GM18873 (cell line): Measurements from ENCODE around the gene OR2F1.

Source experiments
- ATAC-seq: cut with Tn5 transposase; IDR thresholded peaks from one replicate; pipeline ENCODE4 v1.9.1; 2021; ENCODE audit warnings: mild to moderate bottlenecking, moderate library complexity, moderate number of reproducible peaks; ENCODE audit not compliant: unreplicated experiment, low FRiP score

OR2F1 gene

GRCh38 chr7:143948733-143949132 is 5.9 kb upstream of the OR2F1 start:
- ATAC-seq = no peak

- no peak for ATAC-seq
Observed at GRCh38 chr7:143953421-143953820, 1.2 kb upstream of the OR2F1 start.

DNA sequence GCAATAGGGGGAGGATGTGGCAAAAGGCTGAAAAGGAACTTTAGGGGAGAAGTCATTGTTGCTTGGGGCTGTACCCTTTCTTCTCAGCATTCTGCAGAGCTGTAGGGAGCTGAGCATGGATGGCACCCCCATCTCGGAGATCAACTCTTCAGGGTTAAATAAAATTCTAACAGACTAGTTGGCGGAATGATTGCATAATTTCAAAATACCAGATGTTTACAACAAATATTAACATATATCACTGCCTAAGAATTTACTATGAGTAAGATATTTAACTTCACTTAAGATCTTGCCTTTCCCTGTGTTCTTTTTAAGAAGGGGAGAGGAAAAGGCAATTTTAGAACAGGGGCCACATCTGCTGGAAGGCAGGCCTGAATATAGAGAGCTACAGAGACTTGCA is 509 bp upstream of the OR2F1 start:
- ATAC-seq = no peak

DNA sequence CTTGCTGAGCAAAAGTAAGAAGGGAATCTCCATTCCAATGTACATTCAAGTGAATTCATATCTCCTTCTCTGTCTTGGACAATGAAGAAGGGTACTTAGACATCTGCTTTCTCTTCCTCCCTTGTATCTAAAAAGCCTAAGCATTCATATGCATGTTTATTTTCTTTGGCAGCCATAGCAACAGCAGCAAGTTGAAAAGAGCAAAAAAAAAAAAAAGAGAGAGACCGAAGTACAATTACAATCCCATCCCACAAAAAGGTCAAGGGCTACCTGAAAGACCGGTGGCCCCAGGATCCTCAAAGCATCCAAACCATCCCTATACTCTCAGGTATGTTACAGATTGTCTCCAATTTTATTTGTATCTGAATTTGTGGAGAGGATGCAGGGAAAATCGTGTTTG is 4.1 kb downstream of the OR2F1 start:
- no peak for ATAC-seq

DNA sequence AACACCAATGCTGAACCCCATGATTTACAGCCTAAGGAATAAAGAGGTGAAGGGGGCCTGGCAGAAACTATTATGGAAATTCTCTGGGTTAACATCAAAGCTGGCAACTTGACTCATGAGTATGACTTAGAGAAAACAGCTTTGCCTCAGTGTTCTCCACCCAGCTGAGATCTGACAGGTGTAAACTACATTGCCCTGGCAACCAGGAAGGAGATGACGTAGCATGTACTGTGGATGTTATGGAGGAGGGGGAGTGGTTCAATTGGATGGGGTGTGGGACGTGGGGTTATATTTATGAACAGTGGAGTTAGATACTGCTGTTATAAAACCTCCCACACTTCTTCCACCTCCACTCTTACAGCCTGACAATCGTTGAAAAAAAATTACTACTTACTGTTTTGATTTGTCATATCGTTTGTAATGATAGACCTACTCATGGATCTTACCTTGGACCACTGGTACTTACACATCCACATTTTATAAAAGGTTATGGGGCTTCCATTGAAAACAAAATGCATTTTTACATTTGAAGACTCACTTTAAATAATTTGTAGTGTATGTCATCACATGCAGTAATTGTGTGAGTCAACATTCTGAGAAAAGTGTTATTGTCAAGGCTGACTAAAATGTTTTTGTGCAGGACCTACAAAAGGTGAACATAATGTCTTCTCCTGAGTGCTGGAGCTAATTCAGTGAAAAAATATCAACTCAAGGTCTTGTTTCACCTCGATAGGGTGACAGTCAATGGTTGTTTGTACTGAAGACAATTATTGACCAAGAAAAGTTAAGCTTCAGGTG is 6.4 kb downstream of the OR2F1 start:
- no peak for ATAC-seq

DNA sequence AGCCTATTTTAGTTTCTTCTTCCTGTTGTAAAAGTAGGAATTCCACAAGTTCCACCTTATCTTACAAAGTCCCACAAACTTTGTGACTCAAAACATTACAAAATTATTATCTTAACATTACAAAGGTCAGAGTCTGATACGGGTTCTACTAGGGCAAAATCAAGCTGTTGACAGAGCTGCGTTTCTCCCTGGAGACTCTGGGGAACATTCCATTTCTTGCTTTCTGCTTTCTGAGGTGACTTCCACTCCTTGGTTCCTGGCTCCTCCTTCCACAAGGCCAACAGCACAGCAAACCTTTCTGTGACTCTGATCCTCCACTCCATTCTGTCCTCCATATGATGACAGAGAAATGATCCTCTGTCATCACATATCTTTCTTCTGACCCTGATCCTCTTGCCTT is 10.6 kb downstream of the OR2F1 start:
- no peak for ATAC-seq

DNA sequence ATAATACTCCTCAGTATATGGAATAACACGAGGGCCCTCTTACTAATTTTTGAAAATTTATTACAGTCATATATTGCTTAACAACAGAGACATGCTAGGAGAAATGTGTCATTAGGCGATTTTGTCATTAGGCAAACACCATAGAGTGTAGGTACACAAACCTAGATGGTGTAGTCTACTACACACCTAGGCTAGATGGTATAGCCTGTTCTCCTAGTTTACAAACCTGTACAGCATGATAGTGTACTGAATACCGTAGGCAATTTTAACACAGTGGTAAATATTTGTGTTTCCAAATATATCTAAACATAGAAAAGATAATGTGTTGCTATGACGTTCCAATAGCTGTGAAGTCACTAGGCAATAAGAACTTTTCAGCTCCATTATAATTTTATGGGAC is 12.8 kb downstream of the OR2F1 start:
- ATAC-seq = no peak

DNA sequence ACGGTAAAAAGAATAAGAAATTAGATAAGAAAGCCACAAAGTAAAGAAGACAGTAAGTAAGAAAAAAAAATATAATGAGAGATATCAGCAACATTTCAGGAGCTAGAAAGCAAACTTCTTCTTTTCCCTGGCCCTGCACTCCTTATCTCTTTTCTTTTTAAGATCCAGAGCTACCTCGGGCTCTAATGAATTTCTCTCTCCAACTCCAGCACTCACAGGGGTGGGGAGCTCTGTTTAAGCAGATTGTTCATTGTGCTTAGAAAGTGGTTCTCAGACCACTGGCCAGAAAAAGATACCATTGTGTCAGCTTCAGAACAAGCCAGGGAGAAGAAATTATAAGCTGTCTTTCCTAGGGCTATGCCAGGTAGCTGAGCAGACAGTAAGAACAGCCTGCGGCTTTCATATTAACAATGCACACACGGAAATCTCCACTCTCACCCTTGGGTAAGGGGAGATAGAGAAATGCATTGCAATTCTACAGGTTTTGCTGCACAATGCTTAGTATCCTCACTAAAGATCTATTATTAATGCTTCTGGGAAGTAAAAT is 19.3 kb downstream of the OR2F1 start:
- no peak for ATAC-seq

DNA sequence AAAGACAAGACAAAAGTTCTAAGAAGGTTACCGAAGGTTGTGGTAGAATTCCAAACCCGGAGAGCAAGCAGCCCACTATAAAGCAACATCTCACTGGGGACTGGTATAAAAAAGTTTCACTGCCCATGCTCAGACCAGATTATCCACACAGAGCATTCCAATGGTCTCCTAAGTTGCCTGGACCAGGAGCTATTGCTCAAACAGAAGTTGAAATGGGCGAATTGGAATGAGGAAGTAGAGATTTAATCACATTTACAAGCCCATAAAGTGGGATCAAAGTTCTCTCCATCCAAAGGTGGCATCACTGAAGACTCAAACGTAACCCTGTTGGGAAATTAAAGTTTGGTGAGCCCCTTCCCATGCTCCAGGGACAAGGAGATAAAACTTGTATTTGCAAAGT is 19.8 kb downstream of the OR2F1 start:
- no peak for ATAC-seq

- no peak for ATAC-seq
Observed at GRCh38 chr7:143975617-143976016, 21.0 kb downstream of the OR2F1 start.

GRCh38 chr7:143978585-143978984 is 23.9 kb downstream of the OR2F1 start:
- ATAC-seq = no peak

- ATAC-seq = no peak
Observed at GRCh38 chr7:143979359-143979758, 24.7 kb downstream of the OR2F1 start.

DNA sequence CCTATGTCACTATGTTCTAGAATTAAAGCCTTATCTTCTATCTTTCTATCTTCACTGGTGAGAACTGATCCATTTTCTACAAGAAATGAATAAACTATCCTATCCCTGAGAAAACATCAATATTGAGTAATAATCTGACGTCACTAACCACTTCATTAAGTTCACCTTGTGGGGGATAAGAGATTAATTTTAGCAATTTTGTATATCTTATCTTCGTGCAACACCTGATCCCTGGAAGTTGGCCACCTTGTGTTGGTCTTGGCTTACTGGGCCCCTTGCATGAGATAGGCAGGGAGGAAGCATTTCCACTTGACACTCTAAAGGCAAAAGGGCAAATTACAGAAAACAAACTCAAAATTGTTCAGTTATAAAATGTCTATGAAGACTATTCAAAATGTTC is 25.4 kb downstream of the OR2F1 start:
- no peak for ATAC-seq

- no peak for ATAC-seq
Observed at GRCh38 chr7:143980746-143981510, 26.3 kb downstream of the OR2F1 start.

DNA sequence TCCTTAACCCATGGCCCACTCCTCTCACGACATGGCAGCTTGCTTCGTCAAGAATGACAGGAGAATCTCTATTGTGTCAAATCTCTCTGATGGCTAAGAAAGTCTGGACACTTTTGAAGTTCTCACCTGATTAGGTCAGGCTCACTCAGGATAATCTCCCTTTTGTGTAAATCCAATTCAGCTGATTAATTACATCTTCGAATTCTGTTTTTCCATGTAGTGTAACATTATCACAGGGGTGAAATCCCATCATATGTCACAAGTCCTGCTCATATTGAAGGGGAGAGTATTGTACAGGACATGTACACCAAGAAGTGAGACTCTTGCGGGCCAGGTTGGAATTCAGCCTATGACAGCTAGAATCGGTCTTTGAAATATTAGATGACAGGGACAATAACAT is 29.3 kb downstream of the OR2F1 start:
- no peak for ATAC-seq

DNA sequence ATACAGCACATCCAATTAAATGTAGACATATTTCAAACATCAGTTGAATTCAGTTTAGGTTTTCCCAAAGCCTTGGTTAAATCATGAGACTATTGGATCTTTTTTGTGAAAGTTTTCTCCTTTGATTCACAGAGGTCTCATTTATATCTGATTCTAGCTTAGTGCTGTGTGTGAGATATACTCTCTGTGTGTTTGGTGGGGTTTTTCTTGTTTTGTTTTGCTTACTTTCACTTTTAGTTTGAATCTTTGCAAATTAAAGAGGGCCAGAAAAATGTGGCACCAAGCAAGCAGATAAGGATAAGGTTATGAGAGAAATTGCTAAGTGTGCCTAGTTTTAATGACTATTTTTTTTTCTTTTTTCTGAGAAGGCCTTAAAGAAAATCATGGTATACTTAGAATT is 32.9 kb downstream of the OR2F1 start:
- no peak for ATAC-seq

- no peak for ATAC-seq
Observed at GRCh38 chr7:143988976-143989745, 34.5 kb downstream of the OR2F1 start.

DNA sequence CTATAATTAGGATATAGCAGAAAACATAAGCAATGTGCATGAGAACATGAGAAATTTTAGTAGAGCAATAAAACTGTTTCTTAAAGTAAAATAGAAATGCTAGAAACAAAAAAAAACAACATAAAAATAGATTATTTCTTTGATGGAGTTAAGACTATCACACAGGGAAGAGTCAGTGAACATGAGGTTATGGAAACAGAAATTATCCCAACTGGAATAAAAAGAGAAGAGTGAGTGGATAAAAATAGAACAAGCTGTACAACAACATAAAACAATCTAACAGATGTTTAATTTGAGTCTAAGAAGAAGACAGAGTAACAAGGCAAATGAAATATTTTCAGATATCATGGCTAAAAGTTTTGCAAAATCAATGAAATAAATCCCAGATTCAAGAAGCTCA is 38.0 kb downstream of the OR2F1 start:
- ATAC-seq = no peak

- ATAC-seq = no peak
Observed at GRCh38 chr7:143993924-143994323, 39.3 kb downstream of the OR2F1 start.

GRCh38 chr7:144000020-144000419 is 45.4 kb downstream of the OR2F1 start, which contains the start of gene OR6B1:
OR6B1 (plus strand) TSS chr7:144000320; CDS start chr7:144003997, 3,677 bp downstream.
- no peak for ATAC-seq

DNA sequence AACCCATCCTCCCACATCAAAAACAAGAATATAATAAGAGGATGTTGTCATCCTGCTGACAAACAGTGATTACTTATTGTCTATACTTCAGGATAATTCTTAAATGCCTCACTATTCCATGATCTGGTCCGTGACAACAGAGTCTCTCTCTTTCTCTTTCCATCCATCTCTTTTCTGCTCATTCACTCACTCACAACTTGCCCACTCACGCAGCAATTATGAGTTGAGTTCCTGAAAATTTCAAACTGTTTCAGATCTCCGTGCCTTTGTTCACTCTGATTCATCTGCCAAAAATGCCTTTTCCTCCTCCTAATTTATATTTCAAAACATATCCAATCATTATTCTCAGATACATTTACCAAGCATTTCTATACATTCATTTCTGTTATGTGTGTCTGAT is 46.9 kb downstream of the OR2F1 start:
- no peak for ATAC-seq
